Activated naive CD8-positive, alpha-beta T cell treated with anti-CD3 and anti-CD28 coated beads, Interleukin-2, amount 50 U/mL, for 24 hours (primary cell): ENCODE measurements around the gene PIH1D2.
"Not testable (repeated sequence)": the region's sequence is repeated elsewhere in the genome, so short reads cannot be mapped to it uniquely, and the experiment has no call there.

Experiments used
- ATAC-seq: fragments of 150-1000 bp; cut with Tn5 transposase; one replicate; pipeline ENCODE4 v1.10.0; 2021
- DNase-seq: peaks from one replicate; pipeline ENCODE4 v3.0.0; 2021
- H3K27ac Mint-ChIP-seq: one replicate; pipeline ENCODE4 v1.8.0; 2021; ENCODE audit warnings: mild to moderate bottlenecking, mixed read lengths
- H3K27me3 Mint-ChIP-seq: one replicate; pipeline ENCODE4 v1.8.0; 2021; ENCODE audit warnings: mixed read lengths
- H3K36me3 Mint-ChIP-seq: one replicate; pipeline ENCODE4 v1.8.0; 2021; ENCODE audit warnings: low read depth, mixed read lengths
- H3K4me1 Mint-ChIP-seq: one replicate; pipeline ENCODE4 v1.8.0; 2021; ENCODE audit warnings: mixed read lengths
- H3K4me3 Mint-ChIP-seq: one replicate; pipeline ENCODE4 v1.8.0; 2021; ENCODE audit warnings: mild to moderate bottlenecking, moderate library complexity, mixed read lengths
- H3K9me3 Mint-ChIP-seq: one replicate; pipeline ENCODE4 v1.8.0; 2021; ENCODE audit warnings: mixed read lengths

PIH1D2 gene

GRCh38 chr11:112037527-112037926 lies 36.3 kb downstream of the PIH1D2 start:
- ATAC-seq (no peak), DNase-seq (no peak)
- Mint-ChIP-seq H3K27me3 (no peaks in the 10 kb centered on the region), H3K4me1 (peaks cover 14% of the 10 kb centered on the region), H3K4me3 (no peak overlapping the region), H3K9me3 (no peaks in the 10 kb centered on the region), H3K27ac (no peak overlapping the region), H3K36me3 (peaks cover 41% of the 10 kb centered on the region)

DNA sequence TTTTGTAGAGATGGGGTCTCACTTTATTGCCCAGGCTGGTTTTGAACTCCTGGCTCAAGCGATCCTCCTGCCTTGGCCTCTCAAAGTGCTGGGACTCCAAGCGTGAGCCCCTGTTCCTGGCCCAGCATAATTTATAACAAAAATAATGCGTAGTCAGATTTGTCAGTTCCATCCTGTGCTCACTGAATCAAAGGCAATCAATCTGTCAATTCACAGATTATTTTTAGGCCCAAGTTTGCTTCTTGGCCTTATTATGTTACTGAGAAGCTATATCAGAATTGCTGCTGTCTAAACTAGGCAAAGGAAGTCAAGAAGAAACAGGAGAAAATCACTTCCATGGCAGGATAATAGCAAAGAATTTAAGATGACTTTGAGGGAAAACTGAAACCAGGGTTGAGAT lies 39.9 kb downstream of the PIH1D2 start:
- Mint-ChIP-seq H3K4me3 (no peak overlapping the region), H3K9me3 (no peaks in the 10 kb centered on the region), H3K27ac (no peak overlapping the region), H3K36me3 (peaks cover 45% of the 10 kb centered on the region), H3K27me3 (no peaks in the 10 kb centered on the region), H3K4me1 (peaks cover 2% of the 10 kb centered on the region)
- ATAC-seq (no peak), DNase-seq (no peak)

- no peak for ATAC-seq
- no peak overlapping the region for H3K4me3 Mint-ChIP-seq
- H3K27ac Mint-ChIP-seq = no peak overlapping the region
- peaks cover 15% of the 10 kb centered on the region for H3K4me1 Mint-ChIP-seq
- peaks cover 45% of the 10 kb centered on the region for H3K36me3 Mint-ChIP-seq
- DNase-seq = no peak
- H3K27me3 Mint-ChIP-seq = no peaks in the 10 kb centered on the region
- H3K9me3 Mint-ChIP-seq = no peaks in the 10 kb centered on the region
Observed at GRCh38 chr11:112029460-112029859, 44.4 kb downstream of the PIH1D2 start.

- peaks cover 25% of the 10 kb centered on the region for H3K4me1 Mint-ChIP-seq
- H3K27ac Mint-ChIP-seq, ATAC-seq, H3K4me3 Mint-ChIP-seq, DNase-seq, H3K27me3 Mint-ChIP-seq, H3K9me3 Mint-ChIP-seq: not testable (repeated sequence)
- H3K36me3 Mint-ChIP-seq = peaks cover 38% of the 10 kb centered on the region
Observed at GRCh38 chr11:112026784-112027410, 46.9 kb downstream of the PIH1D2 start.

- ATAC-seq (peak; percentile 2), DNase-seq (no peak)
- Mint-ChIP-seq H3K36me3 (peaks cover 40% of the 10 kb centered on the region), H3K4me3 (peak overlapping the region; percentile 98), H3K27me3 (no peaks in the 10 kb centered on the region), H3K27ac (peak overlapping the region; percentile 99), H3K4me1 (peaks cover 25% of the 10 kb centered on the region), H3K9me3 (no peaks in the 10 kb centered on the region)
Observed at GRCh38 chr11:112025707-112026106, 48.1 kb downstream of the PIH1D2 start.

DNA sequence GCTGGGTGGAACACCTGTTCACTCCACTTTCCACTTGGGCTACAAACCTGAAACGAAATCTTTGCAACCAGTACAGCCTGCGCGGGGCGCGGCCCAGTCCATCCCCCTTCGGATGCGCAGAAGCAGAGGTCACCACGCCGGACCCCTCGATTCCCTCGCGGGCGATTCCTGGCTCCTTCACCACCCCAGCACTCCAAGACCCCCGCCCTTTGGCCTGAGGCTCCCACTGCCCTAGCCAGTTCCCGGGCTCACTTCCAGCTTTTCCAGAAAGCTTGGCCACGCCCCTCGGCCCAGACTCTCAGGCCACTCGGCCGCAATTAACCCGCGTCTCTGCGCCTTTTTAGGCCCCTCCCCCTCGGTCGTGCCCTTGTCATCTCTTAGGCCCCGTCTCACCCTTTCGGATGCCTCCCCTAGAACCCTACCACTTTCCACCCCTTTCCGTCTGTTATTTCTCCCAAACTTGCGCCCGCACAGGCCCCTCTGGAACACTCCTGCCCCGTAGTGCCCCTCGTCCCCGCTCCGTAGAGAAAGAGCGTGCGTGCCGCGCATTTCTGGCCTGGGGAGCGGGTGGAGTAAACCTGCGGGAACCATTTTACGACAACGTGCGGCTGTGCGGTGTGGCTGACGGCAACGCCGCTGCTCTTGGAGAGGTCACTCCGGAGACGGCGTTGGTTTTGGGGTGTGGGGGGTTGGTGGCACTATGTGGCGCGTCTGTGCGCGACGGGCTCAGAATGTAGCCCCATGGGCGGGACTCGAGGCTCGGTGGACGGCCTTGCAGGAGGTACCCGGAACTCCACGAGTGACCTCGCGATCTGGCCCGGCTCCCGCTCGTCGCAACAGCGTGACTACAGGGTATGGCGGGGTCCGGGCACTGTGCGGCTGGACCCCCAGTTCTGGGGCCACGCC lies 48.8 kb downstream of the PIH1D2 start, which contains the start of gene DLAT:
Gene DLAT (plus strand): TSS at position 636 of the 906 bp plus-strand sequence. CDS start 65 bp downstream, at position 701.
- Mint-ChIP-seq H3K27ac (peak within 1 kb of the TSS; percentile 99), H3K4me1 (peaks cover 25% of the 10 kb centered on the region), H3K4me3 (peak within 1 kb of the TSS; percentile 98), H3K36me3 (peaks cover 35% of the 10 kb centered on the region), H3K27me3 (no peaks in the 10 kb centered on the region), H3K9me3 (no peaks in the 10 kb centered on the region)
- DNase-seq (peak; percentile 87), ATAC-seq (peak; percentile 85)

- peak overlapping the region; percentile 99 for H3K27ac Mint-ChIP-seq
- peaks cover 25% of the 10 kb centered on the region for H3K4me1 Mint-ChIP-seq
- no peaks in the 10 kb centered on the region for H3K9me3 Mint-ChIP-seq
- peaks cover 32% of the 10 kb centered on the region for H3K36me3 Mint-ChIP-seq
- H3K4me3 Mint-ChIP-seq = peak overlapping the region; percentile 98
- peak; percentile 47 for ATAC-seq
- peak; percentile 11 for DNase-seq
- H3K27me3 Mint-ChIP-seq = no peaks in the 10 kb centered on the region
Observed at GRCh38 chr11:112024178-112024772, 49.5 kb downstream of the PIH1D2 start.

GRCh38 chr11:112023104-112023503 lies 50.7 kb downstream of the PIH1D2 start:
- Mint-ChIP-seq H3K27me3 (no peaks in the 10 kb centered on the region), H3K36me3 (peaks cover 22% of the 10 kb centered on the region), H3K27ac (no peak overlapping the region), H3K9me3 (no peaks in the 10 kb centered on the region), H3K4me1 (peaks cover 23% of the 10 kb centered on the region), H3K4me3 (peak overlapping the region; percentile 29)
- DNase-seq (no peak), ATAC-seq (no peak)

- DNase-seq (no peak), ATAC-seq (no peak)
- Mint-ChIP-seq H3K27ac (no peak overlapping the region), H3K27me3 (no peaks in the 10 kb centered on the region), H3K9me3 (no peaks in the 10 kb centered on the region), H3K36me3 (peaks cover 19% of the 10 kb centered on the region), H3K4me1 (peaks cover 10% of the 10 kb centered on the region), H3K4me3 (no peak overlapping the region)
Observed at GRCh38 chr11:112019066-112019465, 54.8 kb downstream of the PIH1D2 start.
